HCT116 (cell line): ENCODE measurements around the gene DHX40. TPM values are rescaled to one million over a fixed set of nuclear protein-coding genes. Genes with fewer than 3 reads are reported as not detected.
A peak's percentile ranks its signal among the peaks of the same experiment; 100 is the strongest.

Experiments
- ATAC-seq: fragments of 200-7000 bp; cut with Tn5 transposase; 2 replicates; pipeline ENCODE4 v1.9.1; 2020; ENCODE audit warnings: mild to moderate bottlenecking, moderate library complexity
- BruUV-seq: library from RNA; stranded (reverse); fragments of 400-500 nt; replicated peaks from 2 replicates; lab custom pipeline; 2021; lab: Mats Ljungman, UMichigan
- CTCF ChIA-PET: fragments of 300-600 bp; sonication (Branson Sonifier 250); formaldehyde crosslinking; loops from one replicate; lab custom pipeline; 2021; ENCODE audit warnings: antibody characterized with exemption; lab: Charles Lee
- POLR2A ChIA-PET: fragments of 300-600, 350-600 bp; sonication (Branson Sonifier 250); formaldehyde crosslinking; loops from one replicate; lab custom pipeline; 2021; ENCODE audit warnings: antibody characterized with exemption; lab: Charles Lee
- RAD21 ChIA-PET, 2 experiments: fragments of 300-600 bp; sonication (Branson Sonifier 250); formaldehyde crosslinking; loops; one replicate each; lab custom pipeline; 2023; ENCODE audit warnings: low total read pairs in 2 of 2; ENCODE audit not compliant: uncharacterized antibody in 2 of 2, unreplicated experiment in 2 of 2, low non-redundant PET in 1 of 2; lab: Charles Lee
- DNase-seq: peaks from one replicate; pipeline ENCODE4 v3.0.0-alpha.2; 2010; ENCODE audit warnings: low read depth, low spot score
- H2AFZ ChIP-seq: fragments of 200-600 bp; shearing (Covaris generic), sonication (generic); 2 replicates; pipeline ENCODE4 v1.6.1; 2017; ENCODE audit warnings: low read depth, mixed run types, mixed read lengths, antibody characterized with exemption, low read length; ENCODE audit not compliant: poor library complexity, severe bottlenecking
- H3K27ac ChIP-seq: 2 replicates; pipeline ENCODE4 v1.5.1; 2012; ENCODE audit warnings: low read depth, low read length
- H3K27me3 ChIP-seq: fragments of 200-600 bp; sonication (generic); 2 replicates; pipeline ENCODE4 v1.6.1; 2016; ENCODE audit warnings: mixed run types, low read length, mixed read lengths; ENCODE audit not compliant: insufficient read depth
- H3K36me3 ChIP-seq, 2 experiments: fragments of 200-500 bp in 1 of 2; fragments of 200-600 bp in 1 of 2; sonication (Bioruptor generic) in 1 of 2; sonication (generic) in 1 of 2; 2 replicates each; pipeline versions ENCODE4 v1.5.1 to v1.6.1; 2014 to 2016; ENCODE audit warnings: low read length in 2 of 2, inconsistent platforms in 1 of 2, mixed read lengths in 1 of 2, mixed run types in 1 of 2; ENCODE audit not compliant: insufficient read depth in 2 of 2, control insufficient read depth in 1 of 2
- H3K4me1 ChIP-seq, 2 experiments: fragments of 200-600 bp in 1 of 2; sonication (generic) in 1 of 2; 2 replicates each; pipeline versions ENCODE4 v1.5.1 to v1.6.1; 2012 to 2017; ENCODE audit warnings: low read length in 2 of 2, inconsistent platforms in 1 of 2, mild to moderate bottlenecking in 1 of 2, mixed read lengths in 1 of 2, mixed run types in 1 of 2, moderate library complexity in 1 of 2; ENCODE audit not compliant: insufficient read depth in 2 of 2, control insufficient read depth in 1 of 2
- H3K4me2 ChIP-seq: fragments of 200-600 bp; sonication (generic); 2 replicates; pipeline ENCODE4 v1.6.1; 2017; ENCODE audit warnings: mixed run types, low read length, mixed read lengths
- H3K4me3 ChIP-seq, 2 experiments: fragments of 200-600 bp in 1 of 2; sonication (generic) in 1 of 2; replicated peaks in 1 of 2; 2 replicates each; pipeline ENCODE4 v1.5.1; 2011 to 2016; ENCODE audit warnings: low read length in 2 of 2, control low read depth in 1 of 2, low read depth in 1 of 2, mild to moderate bottlenecking in 1 of 2, mixed read lengths in 1 of 2, mixed run types in 1 of 2
- H3K79me2 ChIP-seq: fragments of 200-600 bp; sonication (generic); 2 replicates; pipeline ENCODE4 v1.6.1; 2017; ENCODE audit warnings: mild to moderate bottlenecking, mixed run types, low read length, moderate library complexity, mixed read lengths; ENCODE audit not compliant: insufficient read depth
- H3K9ac ChIP-seq: fragments of 200-600 bp; sonication (generic); 2 replicates; pipeline ENCODE4 v1.6.1; 2016; ENCODE audit warnings: low read length, mixed read lengths
- H3K9me2 ChIP-seq: fragments of 200-600 bp; sonication (generic), shearing (Covaris generic); 2 replicates; pipeline ENCODE4 v1.6.1; 2017; ENCODE audit warnings: mixed run types, mild to moderate bottlenecking, moderate library complexity; ENCODE audit not compliant: insufficient read depth
- H3K9me3 ChIP-seq, 2 experiments: fragments of 200-500 bp in 1 of 2; fragments of 200-600 bp in 1 of 2; sonication (Bioruptor generic) in 1 of 2; sonication (generic) in 1 of 2; 2 replicates each; pipeline ENCODE4 v1.6.1; 2014 to 2017; ENCODE audit warnings: low read length in 2 of 2, mixed read lengths in 2 of 2, inconsistent platforms in 1 of 2, low read depth in 1 of 2, mild to moderate bottlenecking in 1 of 2, mixed run types in 1 of 2, moderate library complexity in 1 of 2; ENCODE audit not compliant: control insufficient read depth in 1 of 2, insufficient read depth in 1 of 2
- H4K20me1 ChIP-seq: fragments of 200-600 bp; sonication (generic), shearing (Covaris generic); 2 replicates; pipeline ENCODE4 v1.6.1; 2017; ENCODE audit warnings: mixed run types, mild to moderate bottlenecking, moderate library complexity; ENCODE audit not compliant: insufficient read depth
- CBX3 ChIP-seq: IDR thresholded peaks from 2 replicates; pipeline ENCODE4 v1.6.1; 2012; ENCODE audit warnings: low read depth
- CEBPB ChIP-seq: IDR thresholded peaks from 2 replicates; pipeline ENCODE4 v1.6.1; 2012; ENCODE audit warnings: low read depth
- ELF1 ChIP-seq: IDR thresholded peaks from 2 replicates; pipeline ENCODE4 v1.6.1; 2012; ENCODE audit warnings: low read depth, borderline replicate concordance
- JUND ChIP-seq: IDR thresholded peaks from 2 replicates; pipeline ENCODE4 v1.6.1; 2012
- POLR2A ChIP-seq: IDR thresholded peaks from 2 replicates; pipeline ENCODE4 v1.7.0; 2011; ENCODE audit warnings: borderline replicate concordance; ENCODE audit not compliant: insufficient read depth, insufficient read length; ENCODE audit errors: extremely low read depth
- TCF7L2 ChIP-seq: IDR thresholded peaks from 2 replicates; pipeline ENCODE4 v1.7.0; 2011; ENCODE audit warnings: borderline replicate concordance, inconsistent platforms; ENCODE audit not compliant: insufficient read depth, insufficient read length; ENCODE audit errors: extremely low read depth
- ZFX ChIP-seq: fragments of 450-650 bp; IDR thresholded peaks from 2 replicates; pipeline ENCODE4 v1.6.1; 2017
- intact Hi-C: fragments of 100-400 bp; cut with micrococcal nuclease; formaldehyde crosslinking; loops from 2 replicates; pipeline ENCODE4 v1.10.0; 2022
- total RNA-seq: library from RNA; stranded (reverse); gene quantifications from one replicate; pipeline ENCODE4 v1.2.1, GENCODE V29; 2021; ENCODE audit not compliant: unreplicated experiment
- TF ChIP-seq, protein P1 (sequence below): IDR thresholded peaks from 2 replicates; pipeline ENCODE4 v1.6.1; 2011; ENCODE audit warnings: mild to moderate bottlenecking, low read length, moderate library complexity; ENCODE audit not compliant: insufficient replicate concordance; ENCODE audit errors: extremely low read depth

DHX40 gene
- total RNA-seq, 1 experiment from 2014 or later = 58.7 TPM

- ChIA-PET RAD21 (interaction anchor here in 1 of 2 experiments (0.7 to 1.2 kb wide), 2 partner anchors 53 to 88 kb away, joined by 3 read pairs; partner anchors contain the start of genes DHX40, PTRH2 and VMP1), CTCF (interaction anchor here (0.7 to 1.9 kb wide), 2 partner anchors 12 to 523 kb away, joined by 3 to 4 read pairs; no protein-coding TSS in a partner anchor), POLR2A (interaction anchor here (0.7 to 2.4 kb wide), 9 partner anchors 12 to 235 kb away, joined by 3 to 9 read pairs (median 4); partner anchors contain the start of genes PTRH2 and VMP1)
- no peak; the same call in 1 of the 2 replicates for ATAC-seq
- peak overlapping the region; percentile 98 for H3K9ac ChIP-seq
- no peaks in the 10 kb centered on the region for H3K9me3 ChIP-seq
- H3K9me2 ChIP-seq = no peaks in the 10 kb centered on the region
- TSS peak; percentile 92 for BruUV-seq
- H3K79me2 ChIP-seq = peaks cover 58% of the 10 kb centered on the region
- no peak overlapping the region for H2AFZ ChIP-seq
- peaks cover 27% of the 10 kb centered on the region; the same call in 1 of the 2 replicates for H4K20me1 ChIP-seq
- no peak for DNase-seq
- intact Hi-C loops = no loop called here
- peaks cover 6 to 7% of the 10 kb centered on the region in 2 experiments; a peak in 2 of 4 replicates for H3K36me3 ChIP-seq
- peak overlapping the region; percentile 82 for H3K4me2 ChIP-seq
- H3K4me1 ChIP-seq = peaks cover 19 to 32% of the 10 kb centered on the region in 2 experiments
- peak overlapping the region; percentile 85 to 95 for H3K4me3 ChIP-seq
- TF ChIP-seq, protein P1, sequence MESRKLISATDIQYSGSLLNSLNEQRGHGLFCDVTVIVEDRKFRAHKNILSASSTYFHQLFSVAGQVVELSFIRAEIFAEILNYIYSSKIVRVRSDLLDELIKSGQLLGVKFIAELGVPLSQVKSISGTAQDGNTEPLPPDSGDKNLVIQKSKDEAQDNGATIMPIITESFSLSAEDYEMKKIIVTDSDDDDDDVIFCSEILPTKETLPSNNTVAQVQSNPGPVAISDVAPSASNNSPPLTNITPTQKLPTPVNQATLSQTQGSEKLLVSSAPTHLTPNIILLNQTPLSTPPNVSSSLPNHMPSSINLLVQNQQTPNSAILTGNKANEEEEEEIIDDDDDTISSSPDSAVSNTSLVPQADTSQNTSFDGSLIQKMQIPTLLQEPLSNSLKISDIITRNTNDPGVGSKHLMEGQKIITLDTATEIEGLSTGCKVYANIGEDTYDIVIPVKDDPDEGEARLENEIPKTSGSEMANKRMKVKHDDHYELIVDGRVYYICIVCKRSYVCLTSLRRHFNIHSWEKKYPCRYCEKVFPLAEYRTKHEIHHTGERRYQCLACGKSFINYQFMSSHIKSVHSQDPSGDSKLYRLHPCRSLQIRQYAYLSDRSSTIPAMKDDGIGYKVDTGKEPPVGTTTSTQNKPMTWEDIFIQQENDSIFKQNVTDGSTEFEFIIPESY = no peak
- TF ChIP-seq TCF7L2 = peak; percentile 31
- no peak for TF ChIP-seq ELF1
- peak; percentile 53 for TF ChIP-seq POLR2A
- TF ChIP-seq JUND = peak; percentile 26; the same call in 1 of the 2 replicates
- peak; percentile 29; the same call in 1 of the 2 replicates for TF ChIP-seq ZFX
- TF ChIP-seq CEBPB = 0 out of 2 replicates have a peak, but pooled peaks have one; percentile 9
- peak; percentile 52; the same call in 1 of the 2 replicates for TF ChIP-seq CBX3
- H3K27me3 ChIP-seq = no peaks in the 10 kb centered on the region
- peak overlapping the region; percentile 94 for H3K27ac ChIP-seq
These were observed 53.6 kb downstream of the DHX40 start for GRCh38 chr17:59619035-59619297.
